NCI-H2196 treated with DMSO at 0.1 percent for 48 hours (cell line): ENCODE results near the gene PROSER3.
A peak's percentile ranks its signal among the peaks of the same experiment; 100 is the strongest.

Source experiments
- DNase-seq: peaks from one replicate; lab custom pipeline; 2025; ENCODE audit not compliant: unreplicated experiment; lab: John Stamatoyannopoulos, UW

Gene PROSER3

DNA sequence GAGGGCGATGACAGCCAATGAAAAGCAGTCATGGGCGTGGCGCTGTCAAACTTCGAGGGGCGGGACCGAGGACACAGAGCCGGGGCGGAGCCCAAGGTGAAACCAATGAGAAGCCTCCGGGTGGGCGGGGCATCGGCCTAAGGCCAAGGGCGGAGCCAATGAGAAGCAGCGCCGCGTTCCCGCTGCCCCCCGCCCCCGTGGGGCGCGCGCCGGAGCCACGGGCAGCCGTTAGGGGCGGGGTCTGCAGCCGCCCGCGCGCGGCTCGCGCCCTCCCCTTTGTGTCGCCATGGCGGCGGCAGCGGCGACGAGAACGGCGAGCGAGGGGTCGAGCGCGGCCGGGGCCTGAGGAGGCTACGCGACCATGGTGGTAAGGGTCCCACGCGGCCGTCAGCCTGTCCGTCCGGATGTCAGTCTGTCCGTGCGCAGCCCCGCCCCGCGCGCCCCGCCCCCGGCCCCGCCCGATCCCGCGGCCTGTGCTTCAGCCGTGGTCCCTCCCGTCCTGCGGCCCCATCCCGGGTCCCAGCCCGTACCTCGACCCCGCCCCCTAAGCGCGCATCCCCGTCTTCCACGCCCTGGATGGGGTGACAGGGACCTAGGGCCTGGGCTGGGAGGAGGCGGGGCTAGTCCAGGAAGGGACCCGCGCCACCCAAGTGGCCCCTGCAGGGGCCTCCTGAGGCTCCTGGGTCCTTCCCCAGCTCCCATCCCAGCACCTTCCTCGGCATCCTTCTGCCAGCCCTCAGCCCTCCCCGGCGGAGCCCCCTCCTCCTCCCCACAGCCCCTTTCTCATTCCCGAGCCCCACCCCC lies 17.5 kb downstream of the PROSER3 start, which contains the start of gene ARHGAP33:
ARHGAP33 (plus strand) TSS at position 267 of the 804 bp plus-strand sequence; CDS start at position 362, 95 bp downstream.
- peak; percentile 98 for DNase-seq

DNA sequence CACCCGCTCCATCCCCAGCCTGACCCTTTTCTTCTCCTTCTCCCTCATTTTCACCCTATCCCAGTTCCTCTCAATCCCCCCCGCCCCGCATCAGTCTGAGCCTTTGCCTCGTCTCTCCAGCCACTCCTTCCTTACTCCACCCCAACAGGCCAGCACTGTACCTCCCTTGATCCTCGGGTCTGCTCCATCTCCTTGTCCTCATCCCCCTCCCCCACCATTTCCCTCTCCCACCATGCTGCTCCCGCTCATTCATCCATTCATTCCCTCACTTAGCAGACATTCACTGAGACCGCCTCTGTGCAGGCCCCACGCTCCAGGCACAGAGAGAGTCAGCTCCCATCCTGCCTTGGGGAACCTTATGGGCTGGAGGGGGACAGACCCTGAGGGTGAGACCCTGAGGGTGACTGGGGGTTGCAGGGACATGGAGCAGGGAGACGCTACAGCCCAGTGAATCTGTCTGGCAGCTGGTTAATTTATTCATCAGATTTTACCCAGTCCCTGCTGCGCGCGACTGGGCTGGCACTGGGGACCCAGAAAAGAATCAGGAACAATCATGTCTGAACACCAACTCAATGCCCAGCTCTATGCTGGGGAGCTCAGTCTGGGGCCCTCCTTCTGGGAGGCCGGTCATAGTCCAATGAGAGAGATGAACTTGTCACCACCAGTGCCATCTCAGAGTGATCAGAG lies 18.3 kb downstream of the PROSER3 start:
- DNase-seq = no peak

DNA sequence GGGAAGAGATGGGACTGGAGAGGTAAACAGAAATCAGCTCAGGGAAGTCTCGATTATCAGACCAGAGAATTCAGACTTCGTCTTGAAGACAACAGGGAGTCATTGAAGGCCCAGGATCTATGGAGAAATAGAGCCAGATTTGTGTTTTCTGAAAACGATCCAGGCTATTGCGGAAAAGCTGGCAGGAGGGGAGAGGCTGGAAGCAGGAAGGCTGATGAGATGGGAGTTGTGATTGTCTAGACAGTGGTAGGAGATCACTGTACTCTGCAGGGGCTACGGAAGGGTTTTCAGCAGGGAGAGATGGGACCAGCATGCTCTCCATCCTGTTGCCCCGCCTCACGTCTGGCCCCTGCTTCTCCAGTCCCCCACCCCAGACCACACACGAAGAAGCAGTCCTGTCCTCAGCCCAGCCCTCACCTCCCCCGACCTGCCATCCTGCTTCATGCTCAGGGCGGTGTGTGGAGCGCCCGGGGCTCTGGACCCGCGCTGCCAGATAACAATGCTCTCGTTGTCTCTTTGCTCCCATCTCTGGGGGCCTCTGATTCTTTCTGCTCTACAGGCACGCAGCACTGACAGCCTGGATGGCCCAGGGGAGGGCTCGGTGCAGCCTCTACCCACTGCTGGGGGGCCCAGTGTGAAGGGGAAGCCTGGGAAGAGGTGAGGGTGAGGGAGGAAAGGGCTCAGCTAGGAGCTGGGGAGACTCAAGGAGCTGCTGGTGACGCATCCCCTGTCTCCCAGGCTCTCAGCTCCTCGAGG lies 19.3 kb downstream of the PROSER3 start:
- DNase-seq = no peak

DNA sequence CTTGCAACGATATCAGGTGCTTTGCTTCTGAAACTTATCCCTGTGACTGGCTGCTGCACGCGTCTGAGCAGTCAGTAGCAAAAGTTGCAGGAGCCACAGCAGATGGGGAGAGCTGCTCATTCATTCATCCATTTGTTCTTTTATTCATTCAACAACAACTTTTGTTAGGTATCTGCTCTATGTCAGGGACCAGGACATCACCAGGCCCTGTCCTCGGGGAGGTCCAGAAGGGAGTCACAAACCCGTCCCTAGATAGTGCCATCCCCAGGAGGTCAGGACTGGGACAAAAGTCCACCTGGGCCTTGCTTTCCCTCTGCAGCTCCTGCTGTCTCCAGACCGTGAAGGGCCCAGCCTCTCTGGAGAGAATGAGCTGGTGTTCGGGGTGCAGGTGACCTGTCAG lies 20.0 kb downstream of the PROSER3 start:
- DNase-seq = no peak

DNA sequence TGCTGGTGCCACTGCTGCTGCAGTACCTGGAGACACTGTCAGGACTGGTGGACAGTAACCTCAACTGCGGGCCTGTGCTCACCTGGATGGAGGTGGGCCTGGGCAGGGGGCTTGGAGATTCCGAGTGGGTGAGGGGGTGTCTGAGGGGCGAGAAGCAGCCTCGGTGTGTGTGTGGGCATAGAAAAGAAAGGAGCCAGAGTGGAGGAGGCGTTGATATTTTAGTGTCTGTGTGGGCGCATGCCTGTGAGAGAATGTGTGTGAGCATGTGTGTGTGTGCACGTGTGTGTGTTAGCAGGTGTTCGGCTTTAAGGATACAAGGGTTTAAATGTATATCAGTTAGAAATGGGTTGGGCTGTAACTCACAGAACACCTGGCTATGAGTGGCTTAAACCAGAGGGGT lies 21.1 kb downstream of the PROSER3 start:
- DNase-seq = no peak

DNA sequence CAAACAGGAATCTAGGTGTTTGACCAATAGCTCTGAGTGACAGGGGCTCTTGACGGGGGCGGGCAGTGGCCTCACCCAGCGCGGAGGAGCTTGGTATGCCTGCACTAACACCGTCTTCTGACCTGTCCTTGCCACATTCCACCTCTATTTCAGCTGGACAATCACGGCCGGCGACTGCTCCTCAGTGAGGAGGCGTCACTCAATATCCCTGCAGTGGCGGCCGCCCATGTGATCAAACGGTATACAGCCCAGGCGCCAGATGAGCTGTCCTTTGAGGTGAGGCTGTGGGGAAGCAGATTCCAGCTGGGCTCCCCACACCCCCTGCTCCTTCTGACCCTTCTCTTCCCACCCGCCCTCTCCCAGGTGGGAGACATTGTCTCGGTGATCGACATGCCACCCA lies 22.1 kb downstream of the PROSER3 start:
- DNase-seq = no peak

DNA sequence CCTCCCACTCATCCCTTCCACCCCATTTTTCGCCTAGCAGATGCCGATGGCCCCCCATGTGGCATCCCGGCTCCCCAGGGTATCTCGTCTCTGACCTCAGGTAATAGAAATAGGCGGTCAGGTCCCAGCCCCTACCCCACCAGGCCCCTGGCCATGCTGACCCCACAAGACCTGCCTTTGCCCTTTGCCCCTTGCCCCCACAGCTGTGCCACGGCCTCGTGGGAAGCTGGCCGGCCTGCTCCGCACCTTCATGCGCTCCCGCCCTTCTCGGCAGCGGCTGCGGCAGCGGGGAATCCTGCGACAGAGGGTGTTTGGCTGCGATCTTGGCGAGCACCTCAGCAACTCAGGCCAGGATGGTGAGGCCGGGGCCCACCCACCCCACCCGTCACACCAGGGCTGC lies 22.7 kb downstream of the PROSER3 start:
- DNase-seq = no peak

DNA sequence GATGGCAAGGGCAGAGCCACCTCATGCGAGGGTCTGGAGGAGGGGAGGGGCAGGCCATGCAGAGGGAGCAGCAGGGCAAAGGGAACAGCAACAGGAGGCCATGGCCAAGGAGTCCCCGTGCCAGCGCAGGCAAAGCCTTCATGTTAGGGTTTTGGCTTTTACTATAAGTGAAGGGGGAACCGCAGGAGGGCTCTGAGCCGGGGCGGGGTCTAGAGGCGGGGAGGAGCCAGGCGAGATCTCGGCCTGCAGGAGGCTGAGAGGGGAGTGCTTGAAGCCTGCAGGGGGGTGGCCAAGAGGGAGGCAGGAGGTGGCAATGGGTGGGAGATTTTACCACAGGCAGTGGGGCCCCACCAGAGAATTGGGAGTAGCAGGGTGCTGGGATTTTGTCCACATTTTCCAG lies 23.7 kb downstream of the PROSER3 start:
- DNase-seq = no peak

DNA sequence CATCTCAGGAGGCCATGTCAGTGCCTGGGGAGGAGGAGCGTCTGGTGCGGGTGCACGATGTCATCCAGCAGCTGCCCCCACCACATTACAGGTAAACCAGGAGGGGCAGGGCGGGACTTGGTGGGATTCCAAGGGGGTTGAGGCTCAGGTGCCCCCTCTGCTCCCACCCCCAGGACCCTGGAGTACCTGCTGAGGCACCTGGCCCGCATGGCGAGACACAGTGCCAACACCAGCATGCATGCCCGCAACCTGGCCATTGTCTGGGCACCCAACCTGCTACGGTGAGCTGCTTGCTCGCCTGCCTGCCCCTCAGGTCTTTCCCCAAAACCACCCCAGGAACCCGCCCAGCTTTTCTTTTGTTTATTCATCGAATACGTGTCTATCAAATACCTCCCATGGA lies 24.6 kb downstream of the PROSER3 start:
- no peak for DNase-seq

DNA sequence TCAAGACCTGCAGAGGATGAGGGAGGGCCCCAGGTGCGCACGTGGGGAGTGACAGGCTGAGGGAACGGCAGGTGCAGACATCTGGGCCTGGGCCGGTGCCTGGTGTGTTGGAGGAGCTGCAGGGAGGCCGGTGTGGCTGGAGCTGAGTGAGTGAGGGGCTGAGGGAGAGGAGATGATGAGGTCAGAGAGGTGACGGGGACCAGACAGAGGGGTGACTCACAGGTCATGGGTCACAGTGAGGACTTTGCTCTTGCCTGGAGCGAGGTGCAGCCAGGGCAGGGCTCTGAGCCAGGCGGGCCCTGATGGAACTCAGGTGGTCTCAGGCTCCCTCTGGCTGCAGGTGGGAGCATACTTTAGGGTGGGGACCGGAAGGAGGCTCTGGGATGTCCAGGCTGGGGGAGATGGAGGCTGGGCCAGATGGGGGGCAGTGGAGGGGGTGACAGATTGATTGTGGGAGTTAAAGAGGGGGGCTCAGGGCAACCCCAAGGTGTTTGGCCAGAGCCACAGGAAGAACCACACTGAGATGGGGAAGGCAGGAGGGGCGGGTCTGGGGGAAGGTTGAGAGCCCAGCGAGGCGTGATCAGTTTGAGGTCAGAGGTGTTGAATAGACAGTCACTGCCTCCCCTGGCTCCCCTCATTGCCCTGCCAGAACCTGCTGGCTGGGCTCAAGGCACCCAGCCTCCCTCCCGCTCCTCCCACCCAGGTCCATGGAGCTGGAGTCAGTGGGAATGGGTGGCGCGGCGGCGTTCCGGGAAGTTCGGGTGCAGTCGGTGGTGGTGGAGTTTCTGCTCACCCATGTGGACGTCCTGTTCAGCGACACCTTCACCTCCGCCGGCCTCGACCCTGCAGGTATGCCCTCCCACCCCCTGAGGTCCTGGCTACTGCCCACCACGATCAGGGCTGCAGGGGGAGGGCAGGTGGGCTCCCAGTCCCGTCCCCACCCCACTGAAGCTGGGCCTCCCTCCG lies 25.8 kb downstream of the PROSER3 start:
- no peak for DNase-seq

DNA sequence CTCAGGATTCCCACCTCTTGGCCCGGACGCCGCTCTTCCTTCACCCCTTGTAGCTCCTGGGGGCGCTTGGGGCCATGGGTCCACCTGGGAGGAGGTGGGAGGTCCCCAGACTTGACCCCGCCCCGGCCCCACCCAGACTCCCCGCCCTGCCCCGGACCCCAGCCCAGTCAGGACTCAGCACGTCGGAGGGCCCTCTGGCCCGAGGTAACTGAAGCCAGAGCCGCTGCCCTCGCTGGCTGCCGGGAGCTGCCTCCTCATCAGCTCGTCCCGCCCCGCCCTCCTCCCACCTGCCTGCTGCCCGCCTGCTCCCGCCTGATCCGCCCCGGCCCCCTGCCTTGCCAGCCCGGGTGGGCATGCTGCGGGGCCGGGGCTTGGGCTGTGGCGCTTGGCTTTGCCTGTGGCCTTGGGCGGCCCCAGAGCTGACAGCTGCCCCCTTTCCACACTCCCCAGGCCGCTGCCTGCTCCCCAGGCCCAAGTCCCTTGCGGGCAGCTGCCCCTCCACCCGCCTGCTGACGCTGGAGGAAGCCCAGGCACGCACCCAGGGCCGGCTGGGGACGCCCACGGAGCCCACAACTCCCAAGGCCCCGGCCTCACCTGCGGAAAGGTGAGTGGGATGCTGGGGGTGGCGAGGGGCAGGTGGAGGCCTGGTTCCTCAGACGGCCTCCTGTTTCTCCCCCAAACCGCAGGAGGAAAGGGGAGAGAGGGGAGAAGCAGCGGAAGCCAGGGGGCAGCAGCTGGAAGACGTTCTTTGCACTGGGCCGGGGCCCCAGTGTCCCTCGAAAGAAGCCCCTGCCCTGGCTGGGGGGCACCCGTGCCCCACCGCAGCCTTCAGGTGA lies 26.7 kb downstream of the PROSER3 start:
- no peak for DNase-seq

DNA sequence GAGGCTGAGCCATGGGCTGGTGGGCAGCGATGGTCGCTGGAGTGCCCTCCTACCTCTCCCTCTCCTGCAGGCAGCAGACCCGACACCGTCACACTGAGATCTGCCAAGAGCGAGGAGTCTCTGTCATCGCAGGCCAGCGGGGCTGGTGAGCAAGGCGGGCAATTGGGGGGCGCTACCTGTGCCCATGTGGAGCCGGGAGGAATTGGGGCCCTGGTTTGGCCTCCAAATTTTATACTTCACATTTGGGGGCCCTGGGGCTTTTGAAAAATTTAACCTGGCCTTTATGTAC lies 27.3 kb downstream of the PROSER3 start:
- no peak for DNase-seq

DNA sequence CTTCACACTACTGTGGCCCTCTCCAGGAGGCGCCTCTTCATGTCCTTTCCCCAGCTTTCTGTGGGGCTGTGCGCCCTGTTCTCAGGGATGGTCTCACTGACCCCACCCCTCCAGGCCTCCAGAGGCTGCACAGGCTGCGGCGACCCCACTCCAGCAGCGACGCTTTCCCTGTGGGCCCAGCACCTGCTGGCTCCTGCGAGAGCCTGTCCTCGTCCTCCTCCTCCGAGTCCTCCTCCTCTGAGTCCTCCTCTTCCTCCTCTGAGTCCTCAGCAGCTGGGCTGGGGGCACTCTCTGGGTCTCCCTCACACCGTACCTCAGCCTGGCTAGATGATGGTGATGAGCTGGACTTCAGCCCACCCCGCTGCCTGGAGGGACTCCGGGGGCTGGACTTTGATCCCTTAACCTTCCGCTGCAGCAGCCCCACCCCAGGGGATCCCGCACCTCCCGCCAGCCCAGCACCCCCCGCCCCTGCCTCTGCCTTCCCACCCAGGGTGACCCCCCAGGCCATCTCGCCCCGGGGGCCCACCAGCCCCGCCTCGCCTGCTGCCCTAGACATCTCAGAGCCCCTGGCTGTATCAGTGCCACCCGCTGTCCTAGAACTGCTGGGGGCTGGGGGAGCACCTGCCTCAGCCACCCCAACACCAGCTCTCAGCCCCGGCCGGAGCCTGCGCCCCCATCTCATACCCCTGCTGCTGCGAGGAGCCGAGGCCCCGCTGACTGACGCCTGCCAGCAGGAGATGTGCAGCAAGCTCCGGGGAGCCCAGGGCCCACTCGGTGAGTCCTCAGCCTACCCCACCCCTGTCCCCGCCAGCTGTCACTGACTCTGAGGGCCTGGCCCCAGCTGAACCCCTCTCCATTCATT lies 28.6 kb downstream of the PROSER3 start:
- no peak for DNase-seq

DNA sequence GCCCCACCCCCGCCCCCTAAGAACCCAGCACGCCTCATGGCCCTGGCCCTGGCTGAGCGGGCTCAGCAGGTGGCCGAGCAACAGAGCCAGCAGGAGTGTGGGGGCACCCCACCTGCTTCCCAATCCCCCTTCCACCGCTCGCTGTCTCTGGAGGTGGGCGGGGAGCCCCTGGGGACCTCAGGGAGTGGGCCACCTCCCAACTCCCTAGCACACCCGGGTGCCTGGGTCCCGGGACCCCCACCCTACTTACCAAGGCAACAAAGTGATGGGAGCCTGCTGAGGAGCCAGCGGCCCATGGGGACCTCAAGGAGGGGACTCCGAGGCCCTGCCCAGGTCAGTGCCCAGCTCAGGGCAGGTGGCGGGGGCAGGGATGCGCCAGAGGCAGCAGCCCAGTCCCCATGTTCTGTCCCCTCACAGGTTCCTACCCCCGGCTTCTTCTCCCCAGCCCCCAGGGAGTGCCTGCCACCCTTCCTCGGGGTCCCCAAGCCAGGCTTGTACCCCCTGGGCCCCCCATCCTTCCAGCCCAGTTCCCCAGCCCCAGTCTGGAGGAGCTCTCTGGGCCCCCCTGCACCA lies 29.3 kb downstream of the PROSER3 start:
- no peak for DNase-seq

DNA sequence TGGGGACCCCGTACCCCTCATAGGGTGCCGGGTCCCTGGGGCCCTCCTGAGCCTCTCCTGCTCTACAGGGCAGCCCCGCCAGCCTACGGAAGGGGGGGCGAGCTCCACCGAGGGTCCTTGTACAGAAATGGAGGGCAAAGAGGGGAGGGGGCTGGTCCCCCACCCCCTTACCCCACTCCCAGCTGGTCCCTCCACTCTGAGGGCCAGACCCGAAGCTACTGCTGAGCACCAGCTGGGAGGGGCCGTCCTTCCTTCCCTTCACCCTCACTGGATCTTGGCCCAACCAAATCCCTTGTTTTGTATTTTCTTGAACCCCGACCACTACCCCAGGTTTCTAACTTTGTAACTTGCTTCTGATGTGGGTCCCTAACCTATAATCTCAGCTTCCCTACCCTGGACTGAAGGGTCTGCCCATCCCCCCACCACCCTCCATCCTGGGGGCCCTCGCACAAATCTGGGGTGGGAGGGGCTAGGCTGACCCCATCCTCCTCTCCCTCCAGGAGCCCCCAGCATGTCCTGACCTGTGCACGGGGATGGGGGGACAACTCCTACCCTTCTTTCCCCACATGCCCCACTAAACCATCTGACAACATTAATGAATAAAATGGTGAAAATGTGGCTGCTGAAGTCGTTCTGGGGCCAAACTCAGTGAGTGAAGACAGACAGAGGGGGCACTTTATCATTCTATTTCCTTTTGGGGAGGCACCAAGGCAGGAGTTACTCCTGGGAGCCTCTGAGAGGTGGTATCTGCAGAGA lies 30.4 kb downstream of the PROSER3 start:
- DNase-seq = no peak

DNA sequence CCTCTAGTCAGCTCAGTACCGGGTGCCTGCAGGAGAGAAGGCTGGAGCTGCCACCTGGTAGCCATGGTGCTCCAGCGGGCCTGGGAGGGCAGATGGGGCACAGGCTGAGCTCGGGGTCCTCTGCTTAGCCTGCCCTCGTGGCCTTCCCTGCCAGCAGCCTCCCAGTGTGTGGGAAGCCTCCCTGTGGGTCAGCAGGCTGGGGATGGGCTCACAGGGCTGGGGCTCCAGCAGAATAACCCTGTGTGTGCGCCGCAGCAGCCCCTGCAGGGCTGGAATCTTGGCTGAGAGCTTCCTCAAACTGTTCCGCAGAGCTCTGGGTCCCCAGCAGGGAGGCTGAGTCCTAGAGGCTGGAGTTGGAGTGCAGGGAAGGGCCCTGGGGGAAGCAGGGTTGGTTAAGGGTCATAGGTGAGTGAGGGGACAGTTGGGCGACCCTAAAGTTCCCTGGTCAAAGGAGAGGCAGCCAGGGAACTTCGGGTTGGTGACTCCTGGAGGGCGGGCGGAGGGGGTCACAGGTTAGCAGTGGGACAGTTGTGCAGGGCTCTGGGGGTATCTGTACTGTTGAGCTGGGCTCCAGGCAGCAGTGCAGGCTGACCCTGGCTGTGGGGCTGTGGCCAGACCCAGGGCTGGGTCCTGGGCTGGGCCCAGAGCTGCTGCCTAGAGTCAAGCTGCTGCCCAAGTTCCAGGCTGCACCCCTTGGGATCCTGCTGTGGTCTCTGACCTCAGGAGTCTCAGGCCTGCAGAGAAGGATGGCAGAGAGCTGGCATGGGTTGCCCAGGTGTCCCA lies 31.4 kb downstream of the PROSER3 start:
- no peak for DNase-seq
